GM18909 (cell line): Measurements from ENCODE around the gene CRYAB.
"Not testable (repeated sequence)": the region's sequence is repeated elsewhere in the genome, so short reads cannot be mapped to it uniquely, and the experiment has no call there.

ENCODE experiments used
- ATAC-seq: cut with Tn5 transposase; IDR thresholded peaks from one replicate; pipeline ENCODE4 v1.9.1; 2021; ENCODE audit warnings: mild to moderate bottlenecking; ENCODE audit not compliant: unreplicated experiment, poor library complexity

CRYAB gene

GRCh38 chr11:111934306-111934705 lies 22.7 kb upstream of the CRYAB start:
- no peak for ATAC-seq

- ATAC-seq, result no peak
Measured at GRCh38 chr11:111933872-111934271, 22.3 kb upstream of the CRYAB start.

DNA sequence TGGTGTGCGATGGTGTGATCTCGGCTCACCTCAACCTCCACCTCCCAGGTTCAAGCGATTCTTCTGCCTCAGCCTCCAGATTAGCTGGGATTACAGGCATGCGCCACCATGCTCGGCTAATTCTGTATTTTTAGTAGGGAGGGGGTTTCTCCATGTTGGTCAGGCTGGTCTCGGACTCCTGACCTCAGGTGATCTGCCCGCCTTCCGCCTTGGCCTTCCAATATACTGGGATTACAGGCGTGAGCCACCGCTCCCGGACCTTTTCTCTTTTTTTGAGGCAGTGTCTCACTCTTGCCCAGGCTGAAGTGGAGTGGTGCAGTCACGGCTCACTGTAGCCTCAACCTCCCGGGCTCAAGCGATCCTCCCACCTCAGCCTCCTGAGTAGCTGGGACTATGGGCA lies 21.6 kb upstream of the CRYAB start:
- ATAC-seq, result not testable (repeated sequence)

DNA sequence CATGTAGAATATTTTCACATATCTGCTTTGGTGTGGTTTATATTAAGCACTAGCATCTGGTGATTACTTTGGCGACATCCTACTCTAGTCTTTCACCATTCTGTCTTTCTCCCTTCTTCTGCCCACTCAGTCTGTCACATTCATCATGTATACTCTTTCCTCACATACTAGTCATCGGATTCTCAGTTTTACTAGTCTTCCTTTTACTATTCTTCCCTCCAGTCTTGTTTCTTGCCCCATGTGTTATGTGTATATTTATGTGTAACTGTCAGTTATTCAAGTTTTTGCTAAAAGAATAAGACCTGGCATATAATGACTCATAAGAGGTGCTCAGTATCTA lies 21.0 kb upstream of the CRYAB start:
- ATAC-seq, result no peak

DNA sequence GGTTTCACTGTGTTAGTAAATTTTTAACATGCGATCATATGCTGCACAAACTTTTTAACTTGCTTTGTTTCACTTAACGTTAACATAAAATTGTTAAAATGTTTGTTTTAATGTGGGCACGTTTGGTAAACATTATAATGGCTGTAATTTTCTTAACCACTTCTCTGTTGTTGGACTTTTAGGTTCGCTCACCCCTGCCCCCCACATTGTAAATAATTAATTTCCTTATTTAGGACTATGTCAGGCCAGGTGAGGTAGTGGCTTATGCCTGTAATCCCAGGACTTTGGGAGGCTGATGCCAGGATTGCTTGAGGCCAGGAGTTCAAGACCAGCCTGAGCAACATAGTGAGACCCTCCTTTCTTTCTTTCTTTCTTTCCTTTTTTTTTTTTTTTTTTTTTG lies 18.9 kb upstream of the CRYAB start:
- ATAC-seq, result no peak

DNA sequence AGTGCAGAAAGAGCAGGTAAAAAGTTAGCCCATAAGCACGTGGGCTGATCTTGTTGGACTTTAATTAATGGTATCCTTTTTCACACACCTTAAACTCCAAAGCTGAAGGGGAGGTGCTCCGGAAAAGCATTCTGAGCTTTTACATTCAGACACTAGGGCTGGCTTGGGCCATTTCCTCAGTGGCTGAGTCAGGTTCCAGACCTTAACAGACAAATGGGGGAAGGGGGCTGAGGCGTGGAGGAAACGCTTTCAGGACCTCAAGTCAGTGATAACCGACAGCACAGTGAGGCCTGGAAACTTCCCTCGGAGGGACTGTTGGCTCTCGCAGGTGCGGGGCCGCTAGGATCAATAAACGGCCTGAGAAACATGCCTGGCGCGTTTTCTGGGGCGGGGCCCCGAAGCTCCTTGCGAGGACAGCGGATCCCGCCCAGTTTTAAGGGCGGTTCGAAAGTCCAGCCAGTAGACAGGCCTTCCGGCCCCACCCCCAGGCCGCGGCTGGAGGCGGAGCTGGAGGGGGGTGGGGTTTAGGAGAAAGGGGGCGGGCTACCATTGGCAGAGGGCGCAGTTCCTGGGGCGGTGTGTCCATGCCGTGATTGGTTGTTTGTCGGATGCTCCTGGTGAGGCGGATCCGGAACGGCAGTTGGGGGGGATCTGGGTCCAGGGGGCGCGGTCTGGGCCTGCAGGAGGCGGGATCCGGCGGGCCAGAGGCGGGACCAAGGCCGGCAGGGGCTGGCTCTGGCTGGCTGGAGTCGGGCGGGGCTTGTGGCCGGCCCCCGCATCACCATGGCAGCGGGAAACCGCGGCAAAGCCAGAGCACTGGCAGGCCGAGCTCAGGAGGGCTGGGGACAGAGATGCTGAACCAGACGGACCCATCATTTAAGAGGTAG lies 15.2 kb upstream of the CRYAB start:
- peak; percentile 93 for ATAC-seq

GRCh38 chr11:111925953-111926352 lies 14.4 kb upstream of the CRYAB start:
- ATAC-seq, result no peak

DNA sequence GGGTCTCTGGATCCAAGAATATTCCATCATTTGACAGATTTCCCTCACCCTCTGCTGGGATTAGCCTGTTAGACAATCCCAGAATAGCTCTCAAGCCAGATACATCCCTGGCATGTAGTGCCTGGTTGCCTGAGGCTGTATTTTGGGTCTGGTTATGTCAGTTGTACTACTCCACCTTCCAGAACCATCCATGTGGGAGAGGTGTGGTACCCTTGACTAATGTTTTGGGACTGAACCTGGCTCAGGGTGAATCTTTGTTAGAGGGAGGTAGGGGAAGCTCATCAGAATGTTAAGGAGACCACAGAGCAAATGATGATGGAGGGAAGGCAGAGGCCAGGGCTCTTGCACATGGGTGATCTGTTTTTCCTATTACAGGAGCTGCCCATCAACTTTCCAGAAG lies 12.4 kb upstream of the CRYAB start:
- ATAC-seq, result no peak

DNA sequence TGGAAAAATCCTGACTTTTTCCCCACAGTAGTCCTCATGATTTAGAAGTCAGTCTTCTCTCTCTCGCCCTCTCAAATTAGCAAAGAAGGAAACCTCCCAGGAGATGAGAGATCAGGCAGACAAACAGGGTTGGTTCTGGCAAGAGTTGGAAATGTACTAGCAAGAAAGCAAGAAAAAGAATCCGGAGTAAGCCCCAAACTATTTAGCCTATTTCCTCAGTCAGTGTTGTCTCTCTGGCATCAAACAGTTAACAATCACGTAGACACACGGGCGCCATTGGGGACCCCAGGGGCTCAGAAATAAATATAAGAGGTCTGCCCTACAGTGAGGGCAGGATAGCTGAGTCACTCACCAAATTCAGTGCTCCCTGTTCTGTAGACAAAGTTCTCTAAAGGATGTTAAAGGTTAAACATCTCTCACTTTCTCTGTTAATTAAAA lies 11.8 kb upstream of the CRYAB start:
- ATAC-seq, result no peak

DNA sequence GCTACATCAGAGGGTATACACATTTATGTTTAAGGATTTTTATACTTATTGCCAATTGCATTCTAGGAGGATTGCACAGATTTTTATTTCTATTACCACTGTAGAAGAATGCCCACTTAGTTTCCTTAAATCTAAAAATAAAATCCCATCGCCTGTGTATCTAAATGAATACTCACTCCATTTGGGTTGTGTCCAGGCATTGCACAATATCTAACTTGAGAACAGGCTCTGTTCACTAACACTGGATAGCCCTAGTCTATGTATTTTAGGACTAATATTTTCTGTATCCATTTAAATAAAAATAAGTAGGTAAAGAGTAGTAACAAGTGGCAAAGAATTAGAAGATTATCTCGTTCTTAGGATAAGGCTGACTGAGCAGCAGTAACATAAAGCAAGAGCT lies 11.2 kb upstream of the CRYAB start:
- ATAC-seq, result no peak

DNA sequence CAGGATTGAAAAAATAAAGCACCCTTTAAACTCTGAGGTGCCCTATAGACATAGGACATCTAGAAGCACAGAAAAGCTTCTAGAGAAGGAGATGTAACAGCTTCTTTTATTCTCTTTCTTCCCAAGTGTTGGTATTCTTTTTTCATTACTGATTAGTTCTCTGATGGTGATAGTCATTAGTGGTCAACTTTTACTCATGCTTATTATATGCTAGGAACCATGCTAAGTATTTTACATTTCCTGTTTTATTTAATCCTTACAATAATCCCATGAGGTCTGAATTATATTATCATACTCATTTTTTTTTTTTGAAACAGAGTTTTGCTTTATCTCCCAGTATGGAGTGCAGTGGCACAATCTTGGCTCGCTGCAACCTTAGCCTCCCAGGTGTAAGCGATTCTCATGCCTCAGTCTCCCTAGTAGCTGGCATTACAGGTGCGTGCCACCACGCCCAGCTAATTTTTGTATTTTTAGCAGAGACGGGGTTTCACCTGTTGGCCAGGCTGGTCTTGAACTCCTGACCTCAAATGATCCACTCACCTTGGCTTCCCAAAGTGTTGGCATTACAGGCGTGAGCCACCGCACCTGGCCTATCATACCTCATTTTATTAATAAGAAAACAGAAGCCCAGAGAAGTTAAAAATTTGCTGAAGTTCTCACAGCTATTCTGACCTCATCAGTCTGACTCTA lies 10.1 kb upstream of the CRYAB start:
- ATAC-seq, result no peak

- ATAC-seq, result no peak
Measured at GRCh38 chr11:111920908-111921307, 9.3 kb upstream of the CRYAB start.

DNA sequence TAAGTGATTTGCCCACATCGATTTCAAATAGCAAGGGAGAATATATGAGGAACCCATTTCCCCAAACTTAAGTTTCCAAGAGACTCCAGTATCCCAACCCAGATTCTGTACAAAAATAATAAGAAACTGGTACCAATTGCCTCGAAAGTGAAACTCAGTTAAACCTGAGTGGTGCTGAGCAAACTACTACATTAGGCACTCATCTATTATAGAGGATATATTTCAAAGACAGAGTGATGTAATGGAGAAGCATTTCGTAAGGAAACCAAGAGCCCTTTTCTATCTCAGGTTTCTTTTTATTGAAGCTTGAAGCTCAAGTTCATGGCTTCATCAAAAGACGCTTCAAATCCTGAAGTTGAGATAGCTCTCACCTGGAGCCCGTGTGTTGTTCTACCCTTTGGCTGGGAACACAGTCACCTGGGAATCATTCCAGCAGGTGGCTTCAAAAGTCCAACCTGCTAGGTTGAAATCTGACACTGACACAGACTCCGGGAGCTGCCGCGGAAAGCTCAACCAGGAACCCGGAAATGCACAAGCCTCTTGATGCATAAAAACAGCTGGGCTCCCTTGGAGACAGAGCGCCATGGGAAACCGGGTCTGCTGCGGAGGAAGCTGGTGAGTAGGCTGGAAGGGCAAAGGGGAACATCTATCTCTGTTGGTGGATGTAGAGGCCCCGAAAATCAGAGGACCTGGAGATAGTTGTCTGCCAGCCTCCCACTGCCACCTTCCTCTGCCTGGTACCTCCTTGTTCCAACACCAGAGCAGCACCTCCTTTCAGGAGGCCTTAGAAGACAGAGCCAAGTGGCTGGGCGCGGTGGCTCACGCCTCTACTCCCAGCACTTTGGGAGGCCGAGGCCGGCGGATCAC lies 7.1 kb upstream of the CRYAB start, which contains the start of gene C11orf52:
Gene C11orf52 (plus strand): TSS at position 524 of the 867 bp plus-strand sequence. CDS start 60 bp downstream, at position 584.
- no peak for ATAC-seq

DNA sequence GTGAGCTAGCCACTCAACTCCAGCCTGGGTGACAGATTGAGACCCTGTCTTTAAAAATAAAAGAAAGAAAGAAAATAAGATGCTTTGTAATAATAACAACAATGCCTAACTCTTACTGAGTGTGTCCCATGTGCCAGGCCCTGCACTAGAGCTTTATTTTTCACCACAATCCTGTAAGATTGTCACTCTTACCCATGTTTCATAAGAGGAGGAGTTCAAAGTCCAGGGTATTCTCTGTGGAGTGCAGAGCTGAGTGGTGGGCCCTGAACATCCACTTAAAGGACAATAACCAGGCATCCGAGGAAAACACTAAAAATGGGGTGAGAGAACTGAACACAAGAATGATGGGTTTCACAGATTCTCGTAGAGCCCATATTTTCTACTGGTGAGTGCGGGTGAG lies 6.2 kb upstream of the CRYAB start:
- no peak for ATAC-seq

DNA sequence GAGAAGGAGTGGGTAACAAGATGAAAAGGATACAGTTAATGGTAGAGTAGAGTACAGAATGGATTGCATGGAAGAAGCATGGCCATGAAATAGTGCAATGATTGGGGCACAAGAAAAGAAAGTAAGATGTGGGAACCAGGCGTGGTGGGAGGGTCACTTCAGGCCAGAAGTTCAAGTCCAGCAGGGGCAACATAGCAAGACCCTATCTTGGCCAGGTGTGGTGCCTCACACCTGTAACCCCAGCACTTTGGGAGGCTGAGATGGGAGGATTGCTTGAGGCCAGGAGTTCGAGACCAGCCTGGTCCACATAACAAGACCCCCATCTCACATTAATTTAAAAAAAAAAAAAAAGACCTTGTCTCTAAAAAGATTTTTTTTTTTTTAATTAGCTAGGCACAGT lies 5.7 kb upstream of the CRYAB start:
- no peak for ATAC-seq

DNA sequence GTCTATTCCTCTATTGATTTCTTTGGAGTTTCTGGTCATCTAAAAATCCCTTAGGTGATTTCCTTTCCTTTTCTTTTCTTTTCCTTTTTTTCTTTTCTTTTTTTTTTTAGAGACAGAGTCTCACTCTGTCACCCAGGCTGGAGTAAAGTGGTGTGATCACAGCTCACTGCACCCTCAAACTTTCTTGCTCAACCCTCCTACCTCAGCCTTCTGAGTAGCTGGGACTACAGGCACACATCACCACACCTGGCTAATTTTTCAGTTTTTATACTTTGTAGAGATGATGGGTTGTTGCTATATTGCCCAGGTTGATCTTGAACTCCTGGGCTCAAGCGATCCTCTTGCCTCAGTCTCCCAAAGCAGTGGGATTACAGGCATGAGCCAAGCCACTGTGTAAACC lies 5.2 kb upstream of the CRYAB start:
- no peak for ATAC-seq

DNA sequence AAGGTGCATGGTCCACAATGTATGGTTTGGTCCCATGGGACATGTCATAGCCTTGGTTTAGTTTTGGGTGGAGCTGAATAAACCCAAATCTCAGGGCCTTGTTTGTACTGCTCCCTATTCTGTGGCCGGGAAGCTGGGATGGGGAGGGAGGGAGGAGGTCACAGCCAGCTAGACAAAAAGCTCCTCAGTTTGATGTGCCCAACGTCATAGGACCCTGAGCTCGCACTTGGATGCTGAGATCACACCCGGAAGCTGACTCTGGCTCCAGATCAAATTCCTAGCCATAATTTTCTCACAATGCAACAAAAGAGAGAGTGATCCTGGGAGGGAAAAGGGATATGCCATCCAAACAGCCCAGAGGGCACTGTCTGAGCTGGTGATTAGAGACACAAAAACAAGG lies 2.4 kb upstream of the CRYAB start:
- ATAC-seq, result no peak

DNA sequence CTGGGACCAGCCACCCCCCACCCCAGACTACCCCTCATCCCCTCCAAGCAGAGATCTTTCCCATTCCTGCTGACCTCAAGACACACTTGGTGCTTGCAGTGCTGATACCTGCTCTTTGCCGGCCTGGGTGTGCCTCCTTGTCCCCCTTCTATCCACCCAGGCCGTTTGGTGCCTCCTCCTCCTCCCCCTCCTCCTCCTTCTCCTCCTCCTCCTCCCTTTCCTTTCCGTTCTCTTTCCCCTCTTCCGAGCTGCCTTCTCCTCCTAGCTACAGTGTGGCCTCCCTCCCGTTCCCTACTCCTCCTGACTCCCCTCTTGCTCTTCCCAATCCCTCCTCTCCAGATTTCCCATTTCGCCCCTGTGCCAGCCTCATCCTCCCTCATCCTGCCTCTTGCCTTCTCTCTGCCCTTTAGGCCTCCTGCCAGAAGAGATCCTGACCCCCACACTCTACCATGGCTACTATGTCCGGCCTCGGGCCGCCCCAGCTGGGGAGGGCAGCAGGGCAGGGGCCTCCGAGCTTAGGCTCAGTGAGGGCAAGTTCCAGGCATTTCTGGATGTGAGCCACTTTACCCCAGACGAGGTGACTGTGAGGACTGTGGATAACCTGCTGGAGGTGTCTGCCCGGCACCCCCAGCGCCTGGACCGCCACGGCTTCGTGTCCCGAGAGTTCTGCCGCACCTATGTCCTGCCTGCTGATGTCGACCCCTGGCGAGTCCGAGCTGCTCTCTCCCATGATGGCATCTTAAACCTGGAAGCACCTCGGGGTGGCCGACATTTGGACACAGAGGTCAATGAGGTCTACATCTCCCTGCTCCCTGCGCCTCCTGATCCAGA lies 1.7 kb upstream of the CRYAB start:
- no peak for ATAC-seq

DNA sequence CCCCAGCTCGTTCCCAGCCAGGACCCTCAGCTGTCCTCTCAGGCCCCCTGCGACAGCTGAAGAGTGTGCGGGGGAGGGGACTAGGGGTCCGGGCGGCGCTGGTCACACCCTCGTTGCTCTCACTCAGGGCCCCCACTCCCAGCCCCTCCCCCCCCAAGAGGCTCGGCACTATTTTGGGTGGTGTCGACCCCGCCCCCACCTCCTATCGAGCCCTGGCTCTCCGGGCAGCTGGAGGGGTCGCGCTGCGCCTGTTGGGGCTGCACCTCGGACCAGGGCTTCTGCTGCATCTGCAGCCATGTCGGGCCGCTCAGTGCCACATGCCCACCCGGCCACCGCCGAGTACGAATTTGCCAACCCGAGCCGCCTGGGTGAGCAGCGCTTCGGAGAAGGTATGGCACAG lies 965 bp upstream of the CRYAB start, which contains the start of gene HSPB2:
Gene HSPB2 (plus strand): TSS at position 200 of the 400 bp plus-strand sequence. CDS start 96 bp downstream, at position 296.
- ATAC-seq, result no peak
